Measurements from ENCODE around the gene NT5DC2. TPM values are rescaled to one million over a fixed set of nuclear protein-coding genes. Genes with fewer than 3 reads are reported as not detected.

NT5DC2 gene
- total and polyA plus RNA-seq, 3 donors from 2014 or later: 92.4 to 147 (median 137) TPM

GRCh38 chr3:52512105-52512504 is 21.6 kb downstream of the NT5DC2 start:
- intact Hi-C loops (cut with DNase I; ENCODE audit: low total_unique reads): no loop called here
- WGBS, 2 donors: 73 to 83% methylated on average over 6 to 8 of the region's 8 CpGs
- TF ChIP-seq CTCF (IDR thresholded peaks at IDR 0.05): no peak
- no peak for TF ChIP-seq POLR2A (IDR thresholded peaks at IDR 0.05)
- H3K4me3 ChIP-seq: no peak overlapping the region
- no peaks in the 10 kb centered on the region for H3K4me1 ChIP-seq
- DNase-seq: no peak
- H3K27me3 ChIP-seq: no peaks in the 10 kb centered on the region
- no peak overlapping the region for H3K27ac ChIP-seq
- H3K36me3 ChIP-seq (ENCODE audit: low read depth, missing control alignments): no peaks in the 10 kb centered on the region
- no peaks in the 10 kb centered on the region for H3K9me3 ChIP-seq

- H3K27ac ChIP-seq: no peak overlapping the region
- intact Hi-C loops (cut with DNase I; ENCODE audit: low total_unique reads): no loop called here
- H3K27me3 ChIP-seq: no peaks in the 10 kb centered on the region
- DNase-seq: no peak
- H3K9me3 ChIP-seq: no peaks in the 10 kb centered on the region
- no peak overlapping the region for H3K4me3 ChIP-seq
- no peaks in the 10 kb centered on the region for H3K4me1 ChIP-seq
- WGBS, 2 donors: 89 to 95% methylated on average over 7 of the region's 7 CpGs
- H3K36me3 ChIP-seq (ENCODE audit: low read depth, missing control alignments): no peaks in the 10 kb centered on the region
- TF ChIP-seq POLR2A (IDR thresholded peaks at IDR 0.05) (no peak), CTCF (IDR thresholded peaks at IDR 0.05) (no peak)
These were observed 22.1 kb downstream of the NT5DC2 start for GRCh38 chr3:52511509-52511908.

- H3K27me3 ChIP-seq: no peaks in the 10 kb centered on the region
- no peaks in the 10 kb centered on the region for H3K36me3 ChIP-seq (ENCODE audit: low read depth, missing control alignments)
- TF ChIP-seq POLR2A (IDR thresholded peaks at IDR 0.05) (no peak), CTCF (IDR thresholded peaks at IDR 0.05) (no peak)
- no peak overlapping the region for H3K4me3 ChIP-seq
- WGBS, 2 donors: 83 to 88% methylated on average over 11 to 12 of the region's 12 CpGs
- DNase-seq: no peak
- intact Hi-C loops (cut with DNase I; ENCODE audit: low total_unique reads): no loop called here
- no peaks in the 10 kb centered on the region for H3K9me3 ChIP-seq
- no peak overlapping the region for H3K27ac ChIP-seq
- H3K4me1 ChIP-seq: no peaks in the 10 kb centered on the region
These were observed 23.8 kb downstream of the NT5DC2 start for GRCh38 chr3:52509753-52510328.

- TF ChIP-seq POLR2A (IDR thresholded peaks at IDR 0.05) (no peak), CTCF (IDR thresholded peaks at IDR 0.05) (no peak)
- H3K27me3 ChIP-seq: no peaks in the 10 kb centered on the region
- H3K36me3 ChIP-seq (ENCODE audit: low read depth, missing control alignments): no peaks in the 10 kb centered on the region
- WGBS, 2 donors: 87% methylated on average over 5 of the region's 5 CpGs
- intact Hi-C loops (cut with DNase I; ENCODE audit: low total_unique reads): no loop called here
- no peak overlapping the region for H3K4me3 ChIP-seq
- no peak for DNase-seq
- peaks cover 5% of the 10 kb centered on the region for H3K4me1 ChIP-seq
- H3K9me3 ChIP-seq: no peaks in the 10 kb centered on the region
- no peak overlapping the region for H3K27ac ChIP-seq
These were observed 26.3 kb downstream of the NT5DC2 start for GRCh38 chr3:52507359-52507758.

- H3K27me3 ChIP-seq: no peaks in the 10 kb centered on the region
- H3K4me3 ChIP-seq: no peak overlapping the region
- DNase-seq: no peak
- WGBS, 2 donors: 89 to 90% methylated on average over 11 to 27 of the region's 27 CpGs
- no peaks in the 10 kb centered on the region for H3K9me3 ChIP-seq
- no peak overlapping the region for H3K27ac ChIP-seq
- H3K4me1 ChIP-seq: peaks cover 5% of the 10 kb centered on the region
- intact Hi-C loops (cut with DNase I; ENCODE audit: low total_unique reads): no loop called here
- TF ChIP-seq POLR2A (IDR thresholded peaks at IDR 0.05) (no peak), CTCF (IDR thresholded peaks at IDR 0.05) (no peak)
- no peaks in the 10 kb centered on the region for H3K36me3 ChIP-seq (ENCODE audit: low read depth, missing control alignments)
These were observed 27.2 kb downstream of the NT5DC2 start for GRCh38 chr3:52506266-52506966.

Data from testis (tissue), 3 donors.